Activated CD8-positive, alpha-beta memory T cell treated with anti-CD3 and anti-CD28 coated beads for 1 hour (primary cell): ENCODE data around the gene TDRKH.

Experiments
- DNase-seq, 2 donors: peaks; one replicate each; pipeline ENCODE4 v3.0.0-alpha.2; 2020; ENCODE audit warnings: low read depth in 1 of 2; ENCODE audit errors: extremely low read depth in 1 of 2

The TDRKH gene

GRCh38 chr1:151823175-151823574 lies 32.9 kb upstream of the TDRKH start:
- no peak for DNase-seq

- no peak for DNase-seq
Observed at GRCh38 chr1:151822404-151822803, 32.1 kb upstream of the TDRKH start.

- DNase-seq = no peak
Observed at GRCh38 chr1:151820940-151821339, 30.6 kb upstream of the TDRKH start.

- DNase-seq = no peak
Observed at GRCh38 chr1:151819976-151820623, 29.8 kb upstream of the TDRKH start.

- DNase-seq = no peak
Observed at GRCh38 chr1:151819227-151819835, 29.0 kb upstream of the TDRKH start.

- DNase-seq = no peak
Observed at GRCh38 chr1:151817353-151817730, 27.0 kb upstream of the TDRKH start.

- no peak for DNase-seq
Observed at GRCh38 chr1:151816548-151817352, 26.4 kb upstream of the TDRKH start.

- no peak for DNase-seq
Observed at GRCh38 chr1:151815716-151816327, 25.5 kb upstream of the TDRKH start.

GRCh38 chr1:151814971-151815545 lies 24.8 kb upstream of the TDRKH start:
- no peak for DNase-seq

GRCh38 chr1:151814426-151814825 lies 24.1 kb upstream of the TDRKH start:
- DNase-seq = no peak

GRCh38 chr1:151813271-151813977 lies 23.1 kb upstream of the TDRKH start:
- DNase-seq = no peak

- DNase-seq = no peak
Observed at GRCh38 chr1:151811181-151811580, 20.9 kb upstream of the TDRKH start.

- DNase-seq = no peak
Observed at GRCh38 chr1:151809985-151810556, 19.8 kb upstream of the TDRKH start.

- no peak for DNase-seq
Observed at GRCh38 chr1:151809290-151809984, 19.1 kb upstream of the TDRKH start.

- DNase-seq = no peak
Observed at GRCh38 chr1:151807766-151808165, 17.5 kb upstream of the TDRKH start.

- DNase-seq = no peak
Observed at GRCh38 chr1:151807131-151807530, 16.8 kb upstream of the TDRKH start.

- no peak for DNase-seq
Observed at GRCh38 chr1:151806170-151806569, 15.9 kb upstream of the TDRKH start.

- DNase-seq = no peak
Observed at GRCh38 chr1:151805066-151805820, 14.9 kb upstream of the TDRKH start, which contains the start of gene LINGO4. Gene LINGO4 (minus strand): TSS chr1:151805419. CDS start chr1:151802704, 2,715 bp downstream.

- no peak for DNase-seq
Observed at GRCh38 chr1:151803915-151804314, 13.6 kb upstream of the TDRKH start.
